ENCODE measurements around the gene DAP.
"Not testable (repeated sequence)": the region's sequence is repeated elsewhere in the genome, so short reads cannot be mapped to it uniquely, and the experiment has no call there.

DAP gene

GRCh38 chr5:10671041-10672008 lies 89.7 kb downstream of the DAP start:
- DNase-seq (ENCODE audit: low spot score): no peak

DNA sequence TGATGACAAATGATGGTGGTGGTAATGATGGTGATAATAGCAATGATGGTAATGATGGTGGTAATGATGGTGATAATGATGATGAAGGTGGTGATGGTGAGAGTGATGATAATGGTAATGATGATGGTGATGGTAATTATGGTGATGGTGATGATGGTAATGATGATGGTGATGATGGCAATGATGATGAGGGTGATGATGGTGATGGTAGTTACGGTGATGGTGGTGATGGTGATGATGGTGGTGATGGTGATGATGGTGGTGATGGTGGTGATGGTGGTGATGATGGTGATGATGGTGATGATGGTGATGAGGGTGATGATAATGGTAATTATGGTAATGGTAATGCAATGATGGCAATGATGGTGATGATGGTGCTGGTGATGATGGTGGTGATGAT lies 91.1 kb downstream of the DAP start:
- DNase-seq (ENCODE audit: low spot score): no peak

DNA sequence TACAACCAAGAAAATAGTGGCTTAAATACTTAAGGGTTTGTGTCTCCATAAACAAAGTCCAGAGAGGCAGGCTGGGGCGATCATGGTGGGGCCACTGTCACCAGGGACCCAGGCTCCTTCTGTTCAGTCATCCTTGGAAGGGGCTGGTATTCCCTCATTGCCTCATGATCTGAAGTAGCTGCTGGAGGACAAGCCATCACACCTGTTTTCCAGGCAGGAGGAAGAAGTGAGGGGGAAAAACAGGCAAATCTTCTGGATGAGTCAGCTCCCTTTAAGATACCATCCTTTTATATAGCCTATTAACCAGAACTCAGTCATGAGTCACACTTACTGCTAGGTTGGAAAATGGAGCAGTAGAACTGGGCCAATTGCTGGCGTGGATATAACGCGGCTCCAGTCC lies 92.3 kb downstream of the DAP start:
- no peak for DNase-seq (ENCODE audit: low spot score)

- no peak for DNase-seq (ENCODE audit: low spot score)
Measured at GRCh38 chr5:10667431-10668057, 93.5 kb downstream of the DAP start.

GRCh38 chr5:10666531-10667299 lies 94.3 kb downstream of the DAP start:
- no peak for DNase-seq (ENCODE audit: low spot score)

GRCh38 chr5:10665799-10666198 lies 95.2 kb downstream of the DAP start:
- DNase-seq (ENCODE audit: low spot score): no peak

DNA sequence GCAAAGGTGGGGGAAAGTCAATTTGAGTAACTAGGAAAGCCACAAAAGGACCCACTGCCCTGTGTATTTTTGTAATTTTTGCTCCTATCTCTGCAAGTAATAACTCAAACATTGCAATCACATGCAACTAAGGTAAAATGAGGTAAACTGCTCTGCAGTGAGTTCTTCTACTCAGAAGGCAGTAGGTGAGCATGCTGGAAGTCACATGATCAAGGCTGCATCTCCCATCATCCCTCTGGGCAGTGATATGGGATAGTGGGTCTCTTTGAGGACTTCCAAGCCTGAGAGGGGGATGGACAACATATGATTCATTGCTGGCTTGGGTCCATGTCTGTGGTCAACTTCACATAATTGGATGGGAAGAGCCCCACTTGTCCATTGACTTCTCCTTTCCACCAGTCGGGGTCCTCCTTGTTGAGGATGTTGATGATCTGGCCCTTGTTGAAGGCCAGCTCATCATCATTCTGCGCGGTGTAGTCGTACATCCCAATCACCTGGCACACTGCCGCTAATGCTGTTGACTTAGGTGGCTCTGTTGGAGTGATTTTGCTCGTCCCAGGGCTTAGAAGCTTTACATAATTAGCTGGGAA lies 96.8 kb downstream of the DAP start:
- DNase-seq (ENCODE audit: low spot score): not testable (repeated sequence)

DNA sequence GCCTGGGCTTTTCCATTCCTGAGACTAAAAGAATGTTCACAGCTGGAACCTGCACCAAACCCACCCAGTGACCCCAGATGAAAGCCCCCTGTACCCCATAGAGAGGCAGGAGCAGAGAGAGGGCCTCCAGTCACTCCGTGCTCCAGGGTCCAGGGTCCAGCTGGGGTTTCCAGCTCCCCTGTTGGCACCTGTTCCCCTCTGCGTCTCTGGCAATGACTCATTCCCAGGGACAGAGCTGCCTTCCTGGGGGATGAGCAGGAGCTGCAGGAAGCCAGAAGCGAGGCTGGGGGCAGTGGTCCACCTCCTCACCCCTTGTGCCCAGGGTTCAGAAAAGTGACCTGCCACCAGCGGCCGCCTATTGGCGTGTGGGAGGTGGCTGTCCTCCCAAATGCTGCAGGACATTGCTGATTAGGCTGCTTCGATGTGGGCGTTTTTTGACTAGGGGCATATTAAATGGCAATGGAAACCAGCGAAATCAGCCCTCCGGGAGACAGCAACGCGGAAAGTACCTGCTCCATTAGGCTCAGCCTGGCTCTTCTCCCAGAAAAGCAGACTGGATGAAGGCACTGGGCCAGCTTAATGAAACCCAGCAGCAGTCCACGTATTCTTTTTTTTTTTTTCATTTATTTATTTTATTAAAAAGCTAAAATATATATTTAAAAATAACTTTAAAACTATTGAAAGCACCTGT lies 97.4 kb downstream of the DAP start:
- no peak for DNase-seq (ENCODE audit: low spot score)

DNA sequence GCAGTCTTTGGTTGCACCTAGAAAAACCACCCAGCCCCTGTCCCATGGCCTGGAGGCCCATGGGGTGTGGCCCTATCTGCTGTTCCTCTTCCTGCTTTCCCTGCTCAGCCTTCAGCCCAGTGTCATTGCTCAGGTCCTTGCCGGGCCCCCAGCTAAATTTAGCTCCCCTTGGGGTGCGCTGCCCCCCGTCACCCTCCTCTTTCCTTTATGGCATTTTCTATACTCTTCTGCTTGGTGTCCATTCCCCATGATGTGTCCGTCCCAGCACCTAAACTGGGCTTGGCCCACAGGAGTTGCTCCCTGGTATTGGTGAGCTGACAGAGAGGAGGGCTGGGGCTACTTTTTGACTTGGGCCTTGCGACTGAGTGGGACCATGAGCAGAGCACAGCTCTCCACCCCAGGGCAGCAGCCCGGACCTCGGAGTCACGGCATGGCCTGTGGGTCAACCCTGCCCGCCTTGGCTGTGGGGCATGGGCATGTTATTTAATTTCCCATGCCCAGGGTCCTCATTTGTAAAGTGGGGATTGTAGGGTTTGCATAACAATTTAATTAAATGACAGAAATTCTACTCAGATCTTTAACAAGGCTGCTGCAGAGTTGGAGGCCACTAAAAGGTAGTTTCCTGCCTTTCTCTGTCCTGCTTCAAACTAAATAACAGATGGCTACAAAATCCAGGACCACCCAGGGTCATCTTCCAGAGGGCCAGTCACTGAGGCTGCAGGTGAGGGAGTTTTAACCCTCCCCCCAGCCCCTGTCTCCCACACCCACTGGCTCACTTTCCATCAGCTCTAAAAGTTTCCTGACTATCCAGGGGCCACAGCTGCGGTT lies 98.2 kb downstream of the DAP start:
- no peak for DNase-seq (ENCODE audit: low spot score)

- no peak for DNase-seq (ENCODE audit: low spot score)
Measured at GRCh38 chr5:10662083-10662482, 99.0 kb downstream of the DAP start.

DNA sequence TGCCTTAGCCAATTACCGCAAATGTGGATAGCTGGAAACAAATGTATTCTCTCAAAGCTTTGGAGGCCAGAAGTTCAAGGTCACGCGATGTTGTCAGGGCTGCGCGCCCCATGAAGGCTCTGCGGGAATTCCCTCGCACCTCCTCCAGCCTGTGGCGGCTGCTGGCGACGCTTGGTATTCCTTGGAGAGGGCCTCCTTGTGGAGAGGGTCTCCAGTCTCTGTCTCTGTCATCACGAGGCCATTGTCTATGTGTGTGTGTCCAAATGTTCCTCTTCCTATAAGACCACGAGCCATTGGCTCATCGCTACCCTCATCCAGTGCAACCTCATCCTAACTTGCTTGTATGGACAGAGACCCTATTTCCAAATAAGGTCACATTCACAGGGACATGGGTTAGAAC lies 99.6 kb downstream of the DAP start:
- no peak for DNase-seq (ENCODE audit: low spot score)

DNA sequence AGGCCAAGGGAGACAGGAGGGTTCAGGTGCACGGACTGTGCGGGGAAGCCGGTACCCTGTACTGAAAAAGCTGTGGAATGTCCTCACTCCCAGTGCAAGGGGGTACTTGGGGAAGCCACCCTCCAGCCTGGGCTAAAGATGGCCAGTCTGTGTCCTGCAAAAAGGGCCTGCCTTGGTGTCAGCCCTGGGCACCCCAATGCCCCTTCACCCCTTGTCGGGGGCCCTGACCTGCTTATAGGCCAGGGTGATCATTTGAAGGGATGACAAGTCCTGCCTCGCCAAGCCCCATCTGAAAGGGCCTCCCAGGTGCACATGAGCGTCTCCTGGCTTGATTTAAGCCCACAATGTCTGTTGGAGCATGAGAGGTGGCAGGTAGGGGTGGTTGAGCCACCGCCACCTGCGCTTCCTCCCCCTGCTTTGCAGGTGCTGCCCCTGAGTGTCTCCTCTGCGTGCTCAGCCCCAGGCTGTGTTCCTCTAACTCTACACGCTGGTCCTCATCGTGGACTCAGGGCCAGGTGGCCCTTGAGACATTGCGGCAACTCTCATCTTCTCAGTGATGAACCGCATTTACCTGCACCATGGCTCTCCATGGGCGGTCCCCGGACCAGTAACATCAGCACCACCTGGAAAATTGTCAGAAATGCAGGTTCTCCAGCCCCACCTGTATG lies 100.2 kb downstream of the DAP start:
- DNase-seq (ENCODE audit: low spot score): no peak

DNA sequence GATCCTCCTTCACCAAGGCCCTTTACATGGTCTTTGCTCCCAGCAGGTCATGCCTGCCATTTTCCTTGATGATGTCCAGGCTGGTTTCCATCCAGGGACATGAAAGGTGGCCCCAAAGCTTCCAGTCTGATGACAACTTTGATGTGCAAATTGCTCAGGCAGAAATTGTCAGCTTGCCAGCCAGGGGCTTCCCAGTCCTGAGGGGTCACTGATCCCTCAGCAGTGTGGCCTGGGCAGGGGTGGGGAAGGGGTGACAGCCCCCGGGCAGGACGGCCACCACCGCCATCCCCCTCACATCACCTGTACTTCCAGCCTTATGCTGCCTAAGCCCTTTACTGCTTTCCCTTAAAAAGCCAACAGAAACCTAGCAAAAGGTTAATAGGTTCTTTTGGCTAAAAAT lies 100.9 kb downstream of the DAP start:
- no peak for DNase-seq (ENCODE audit: low spot score)

- no peak for DNase-seq (ENCODE audit: low spot score)
Measured at GRCh38 chr5:10658265-10658664, 102.8 kb downstream of the DAP start.

GRCh38 chr5:10655972-10656830 lies 104.8 kb downstream of the DAP start:
- no peak for DNase-seq (ENCODE audit: low spot score)

GRCh38 chr5:10655161-10655971 lies 105.7 kb downstream of the DAP start:
- DNase-seq (ENCODE audit: low spot score): no peak

GRCh38 chr5:10654566-10654965 lies 106.5 kb downstream of the DAP start:
- no peak for DNase-seq (ENCODE audit: low spot score)

DNA sequence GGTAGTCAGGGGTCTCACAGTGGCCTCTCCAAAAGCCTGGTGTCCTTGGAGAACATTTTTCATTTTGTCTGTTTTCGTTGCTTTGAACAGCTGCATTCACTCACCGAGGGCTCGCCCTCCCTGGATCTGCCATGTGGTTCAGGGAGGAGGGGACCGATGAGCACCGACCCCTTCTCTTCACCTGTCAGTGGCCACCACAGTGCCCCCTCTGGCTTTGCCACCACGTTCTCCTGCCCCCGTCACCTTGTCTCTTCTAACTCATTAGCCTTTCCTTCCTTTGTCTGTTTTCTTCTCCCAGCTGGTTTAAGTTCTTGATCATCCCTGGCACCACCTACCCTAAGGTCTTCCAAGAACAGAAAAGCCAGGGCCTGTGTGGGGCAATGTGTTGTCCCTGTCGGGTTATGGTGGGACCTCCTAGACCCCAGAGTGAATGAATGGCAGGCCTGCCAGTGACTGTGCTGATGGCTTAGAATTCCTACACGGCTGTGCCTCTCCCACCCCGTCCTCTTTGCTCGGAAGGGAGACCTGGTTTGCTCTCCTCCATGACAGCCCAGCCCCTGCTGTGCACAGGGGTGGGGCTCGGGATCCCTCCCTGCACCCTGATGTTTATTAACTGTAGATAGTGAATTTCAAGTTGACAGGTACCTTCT lies 107.2 kb downstream of the DAP start:
- DNase-seq (ENCODE audit: low spot score): no peak

Data from CD4-positive, alpha-beta T cell treated with Interleukin-6 at 100 ng/mL for 8 hours (primary cell).